Heart left ventricle (tissue), 13 donors: ENCODE results near the gene INO80C.

Experiments
- CTCF ChIP-seq, 12 donors: fragments of 200-600 bp; sonication (generic) in 4 of 12; IDR thresholded peaks; one replicate each; pipeline versions ENCODE4 v1.5.0 to v1.8.0; 2018 to 2022; ENCODE audit warnings: antibody characterized with exemption in 12 of 12, mild to moderate bottlenecking in 5 of 12
- POLR2A ChIP-seq, 2 donors: fragments of 450-650 bp; IDR thresholded peaks; one replicate each; pipeline ENCODE4 v1.6.1; 2017; ENCODE audit warnings: antibody characterized with exemption in 2 of 2, mild to moderate bottlenecking in 2 of 2, moderate library complexity in 2 of 2
- donor health status: ischemic (EF 13 %, LVEDD 7.1; RV severe dilation, severe dysfunction).
- donor health status: DM: no; HTN: yes; CAD: no.
- donor health status: DM: no; HTN: no; CAD: no.
- donor health status: ischemic (EF 25% LVEDD 6.9; RV normal size, moderate dysfunction).
- donor health status: ischemic (EF 25% LVEDD 5.7; RV mildly dilated, moderate dysfunction).
- donor health status: ischemic (EF 35%, LVEDD 5.7; RV mildly dilated, moderate dysfunction).
- donor health status: nonischemic (EF 11% LVEDD 7.7; RV severe dilation, severe dysfunction).
- donor health status: DM: yes; HTN: yes; CAD: no.
- donor health status: PGD.
- donor health status: ischemic (EF 29% LVEDD 5.4; RV normal size, mild dysfunction).
- donor health status: nonischemic (EF 23%, LVEDD 6.1; RV moderate dilation, normal function).

GRCh38 chr18:35512761-35513160, 15.0 kb upstream of the INO80C start:
- no peak for TF ChIP-seq CTCF (IDR thresholded peaks at IDR 0.05)
- TF ChIP-seq POLR2A (IDR thresholded peaks at IDR 0.05): no peak
